Thoracic aorta (tissue), 2 donors: Measurements from ENCODE around the gene DHX35. TPM values are rescaled to one million over a fixed set of nuclear protein-coding genes. Genes with fewer than 3 reads are reported as not detected.

Source experiments
- ATAC-seq: fragments of 150-250 bp; one replicate; pipeline ENCODE4 v1.8.0; 2017; ENCODE audit warnings: low read depth; ENCODE audit not compliant: insufficient number of reproducible peaks, low FRiP score
- DNase-seq: peaks from one replicate; pipeline ENCODE4 v3.0.0-alpha.2; 2020; ENCODE audit warnings: low spot score
- H3K27ac ChIP-seq, 2 donors: fragments of 200-600 bp; sonication (generic); 1 replicate in 1 of 2; 2 replicates in 1 of 2; pipeline ENCODE4 v1.5.1; 2016; ENCODE audit warnings: mild to moderate bottlenecking in 2 of 2, moderate library complexity in 2 of 2
- H3K27me3 ChIP-seq: fragments of 200-600 bp; sonication (generic); replicated peaks from 2 replicates; pipeline ENCODE4 v1.6.0; 2016; ENCODE audit warnings: mild to moderate bottlenecking; ENCODE audit not compliant: insufficient read depth
- H3K36me3 ChIP-seq: fragments of 200-600 bp; sonication (generic); one replicate; pipeline ENCODE4 v1.5.1; 2016
- H3K4me1 ChIP-seq, 2 donors: fragments of 200-600 bp; sonication (generic); 1 replicate in 1 of 2; 2 replicates in 1 of 2; pipeline versions ENCODE4 v1.5.1 to v1.6.0; 2016; ENCODE audit warnings: low read depth in 2 of 2, mild to moderate bottlenecking in 1 of 2; ENCODE audit not compliant: control insufficient read depth in 1 of 2
- H3K4me3 ChIP-seq: fragments of 200-600 bp; sonication (generic); 2 replicates; pipeline ENCODE4 v1.5.1; 2016; ENCODE audit warnings: mild to moderate bottlenecking
- H3K9me3 ChIP-seq: fragments of 200-600 bp; sonication (generic); 2 replicates; pipeline ENCODE4 v1.5.1; 2016
- CTCF ChIP-seq: fragments of 200-600 bp; sonication (generic); IDR thresholded peaks from one replicate; pipeline ENCODE4 v1.5.1; 2019; ENCODE audit warnings: antibody characterized with exemption
- total RNA-seq, 2 donors: library from RNA; depleted of rRNA; stranded (reverse); fragments of >200 nt; gene quantifications; one replicate each; pipeline versions ENCODE4 v1.1.0 to v1.2.3, GENCODE V29; 2016

Gene DHX35
- total RNA-seq, 2 donors from 2014 or later, result 17.9 to 23.8 TPM

GRCh38 chr20:39013662-39014109 lies 51.5 kb downstream of the DHX35 start:
- no peak for ATAC-seq
- no peaks in the 10 kb centered on the region for H3K27me3 ChIP-seq
- H3K4me1 ChIP-seq, result no peaks in the 10 kb centered on the region
- no peak for DNase-seq
- no peak overlapping the region for H3K27ac ChIP-seq
- H3K9me3 ChIP-seq, result no peaks in the 10 kb centered on the region
- no peak for TF ChIP-seq CTCF
- H3K36me3 ChIP-seq, result peaks cover 41% of the 10 kb centered on the region
- H3K4me3 ChIP-seq, result no peak overlapping the region

- Histone ChIP-seq H3K4me1 (no peaks in the 10 kb centered on the region), H3K27me3 (no peaks in the 10 kb centered on the region), H3K27ac (no peak overlapping the region), H3K4me3 (no peak overlapping the region), H3K9me3 (no peaks in the 10 kb centered on the region), H3K36me3 (peaks cover 34% of the 10 kb centered on the region)
- DNase-seq (no peak), ATAC-seq (no peak)
- no peak for TF ChIP-seq CTCF
Observed at GRCh38 chr20:39016041-39016440, 53.9 kb downstream of the DHX35 start.

- TF ChIP-seq CTCF, result no peak
- no peak for ATAC-seq
- Histone ChIP-seq H3K9me3 (no peaks in the 10 kb centered on the region), H3K27ac (no peak overlapping the region), H3K27me3 (no peaks in the 10 kb centered on the region), H3K36me3 (peaks cover 31% of the 10 kb centered on the region), H3K4me3 (no peak overlapping the region), H3K4me1 (no peaks in the 10 kb centered on the region)
- DNase-seq, result no peak
Observed at GRCh38 chr20:39016506-39016905, 54.4 kb downstream of the DHX35 start.

DNA sequence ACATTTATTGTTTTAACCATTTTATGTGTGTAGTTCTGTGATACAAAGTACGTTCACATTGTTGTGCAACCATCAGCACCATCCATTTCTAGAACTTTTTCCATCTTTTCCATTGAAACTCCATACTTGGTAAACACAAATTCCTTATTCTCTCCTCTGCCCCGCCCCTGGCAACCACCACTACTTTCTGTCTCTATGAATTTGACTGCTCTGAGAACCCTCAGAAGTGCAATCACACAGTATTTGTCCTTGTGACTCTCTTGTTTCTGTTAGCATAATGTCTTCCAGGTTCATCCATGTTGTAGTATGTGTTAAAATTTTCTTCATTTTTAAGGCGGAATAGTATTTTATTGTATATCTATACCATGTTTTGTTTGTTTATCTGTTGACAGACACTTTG lies 56.9 kb downstream of the DHX35 start:
- ATAC-seq (no peak), DNase-seq (no peak)
- no peak for TF ChIP-seq CTCF
- Histone ChIP-seq H3K27me3 (no peaks in the 10 kb centered on the region), H3K9me3 (no peaks in the 10 kb centered on the region), H3K4me3 (no peak overlapping the region), H3K36me3 (peaks cover 40% of the 10 kb centered on the region), H3K4me1 (no peaks in the 10 kb centered on the region), H3K27ac (no peak overlapping the region)

DNA sequence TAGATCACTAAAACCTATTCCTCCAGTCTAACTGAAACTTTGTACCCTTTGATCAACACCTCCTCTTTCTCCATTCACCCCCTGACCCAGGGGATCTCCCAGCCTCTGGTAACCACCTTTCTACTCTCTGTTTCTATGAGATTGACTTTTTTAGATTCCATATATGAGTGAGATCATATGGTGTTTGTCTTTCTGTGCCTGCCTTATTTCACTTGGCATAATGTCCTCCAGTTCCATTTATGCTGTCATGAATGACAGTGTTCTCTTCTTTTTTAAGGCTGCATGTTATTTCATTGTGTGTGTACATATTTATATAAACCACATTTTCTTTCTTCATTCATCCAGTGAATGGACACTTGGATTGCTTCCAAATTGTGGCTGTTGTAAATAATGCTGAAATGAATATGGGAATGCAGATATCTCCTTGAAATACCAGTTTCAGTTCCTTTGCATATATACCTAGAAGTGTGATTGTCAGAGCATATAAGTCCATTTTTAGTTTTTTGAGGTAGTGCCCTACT lies 57.7 kb downstream of the DHX35 start:
- DNase-seq (no peak), ATAC-seq (no peak)
- Histone ChIP-seq H3K4me3 (no peak overlapping the region), H3K9me3 (no peaks in the 10 kb centered on the region), H3K27ac (no peak overlapping the region), H3K27me3 (no peaks in the 10 kb centered on the region), H3K4me1 (no peaks in the 10 kb centered on the region), H3K36me3 (peaks cover 37% of the 10 kb centered on the region)
- no peak for TF ChIP-seq CTCF
